ENCODE measurements around the gene MEGF10. TPM values are rescaled to one million over a fixed set of nuclear protein-coding genes. Genes with fewer than 3 reads are reported as not detected.
"Not testable (repeated sequence)": the region's sequence is repeated elsewhere in the genome, so short reads cannot be mapped to it uniquely, and the experiment has no call there.

Gene MEGF10
- polyA plus RNA-seq (ENCODE audit: insufficient read length in 4 of 4): under 1 TPM; 0.65 to 0.92 (median 0.84) TPM

DNA sequence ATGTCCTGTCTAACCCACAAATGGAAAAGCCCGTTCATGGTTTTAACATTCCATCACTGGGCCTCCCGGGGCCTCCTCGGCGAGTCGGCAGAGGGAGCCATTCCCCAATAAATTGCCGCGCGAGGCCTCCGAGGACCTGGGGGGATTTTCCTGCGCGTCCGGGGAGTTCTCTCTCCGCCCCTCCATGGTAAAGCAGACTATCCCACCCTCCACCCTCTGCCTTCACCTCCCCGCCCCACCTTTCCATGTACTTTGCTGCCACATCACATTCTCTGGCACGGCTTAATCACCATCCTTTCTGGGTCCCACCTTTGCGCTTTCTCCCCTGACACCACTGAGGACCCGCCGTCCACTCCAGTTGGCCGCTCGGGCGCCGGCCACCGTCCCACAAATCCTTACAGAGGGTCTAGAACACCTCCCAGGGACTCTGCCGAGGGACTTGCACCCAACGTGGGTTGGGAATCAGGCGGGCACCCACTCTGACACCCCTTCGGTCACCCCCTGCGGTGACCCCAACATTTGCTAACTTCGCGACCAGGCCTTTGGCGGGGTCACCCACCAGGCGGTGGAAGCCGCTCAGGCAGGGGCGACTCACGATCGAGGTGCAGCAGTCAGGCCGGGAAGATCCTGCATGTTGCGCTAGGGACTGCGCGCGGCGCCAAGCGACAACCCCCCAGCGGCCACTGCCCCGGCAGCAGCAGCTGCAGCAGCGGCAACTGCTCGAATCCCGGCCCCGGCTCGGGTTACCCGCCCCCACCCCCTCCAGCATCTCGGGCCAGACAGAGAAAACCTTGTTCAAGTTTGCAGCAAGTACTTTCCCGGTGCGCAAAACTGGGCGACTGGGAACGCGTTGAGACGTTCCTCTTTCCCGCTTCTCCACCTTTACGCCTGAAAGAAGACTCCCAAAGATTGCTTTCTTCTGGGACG lies at the start of gene MEGF10:
Gene MEGF10, plus strand, starts transcription at position 778 of the 927 bp plus-strand sequence. CDS start 40,513 bp downstream, outside the sequence.
- DNase-seq (ENCODE audit: low read depth in 4 of 4, low spot score in 2 of 4): peak in 3 of 4 donors; percentile 41 to 46 (median 43)

DNA sequence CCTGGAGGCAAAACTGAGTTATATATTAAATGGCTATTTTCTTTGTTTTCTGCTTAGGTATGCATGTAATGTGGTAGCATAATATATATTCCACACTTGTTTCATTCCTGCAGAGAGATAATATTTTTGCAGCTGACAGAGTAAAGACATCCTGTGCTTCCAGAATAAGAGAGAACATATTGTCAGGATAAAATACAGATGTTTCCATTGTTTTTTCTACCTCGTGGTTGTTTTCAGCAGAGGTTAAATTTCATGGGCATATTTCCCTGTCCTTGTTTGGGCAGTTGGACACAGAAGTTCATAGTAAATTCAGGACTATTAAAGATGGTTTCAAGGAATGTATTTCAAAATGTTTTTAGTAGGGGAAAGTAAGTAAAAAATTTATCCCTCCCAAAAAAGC lies 47.6 kb upstream of the MEGF10 start:
- no peak for DNase-seq (ENCODE audit: low read depth in 4 of 4, low spot score in 2 of 4)

DNA sequence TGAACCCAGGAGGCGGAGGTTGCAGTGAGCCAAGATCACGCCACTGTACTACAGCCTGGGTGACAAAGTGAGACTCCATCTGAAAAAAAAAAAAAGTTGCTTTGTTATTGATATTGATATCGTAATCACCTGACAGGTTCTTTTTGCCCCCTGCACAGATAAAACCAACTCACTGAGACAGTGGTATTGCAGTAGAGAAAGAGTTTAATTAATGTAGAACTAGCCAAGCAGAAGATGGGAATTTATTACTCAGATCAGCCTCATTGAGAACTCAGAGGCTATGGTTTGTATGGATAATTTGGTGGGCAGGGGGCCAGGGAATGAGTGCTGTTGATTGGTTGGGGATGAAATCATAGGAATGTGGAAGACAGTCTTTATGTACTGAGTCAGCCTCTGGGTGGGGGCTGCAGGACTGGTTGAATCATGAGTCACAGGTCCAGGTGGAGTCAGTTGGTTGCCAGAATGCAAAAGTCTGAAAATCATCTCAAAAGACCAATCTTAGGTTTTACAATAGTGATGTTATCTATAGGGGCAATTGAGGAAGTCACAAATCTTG lies 35.8 kb upstream of the MEGF10 start:
- DNase-seq (ENCODE audit: low read depth in 4 of 4, low spot score in 2 of 4): no peak

DNA sequence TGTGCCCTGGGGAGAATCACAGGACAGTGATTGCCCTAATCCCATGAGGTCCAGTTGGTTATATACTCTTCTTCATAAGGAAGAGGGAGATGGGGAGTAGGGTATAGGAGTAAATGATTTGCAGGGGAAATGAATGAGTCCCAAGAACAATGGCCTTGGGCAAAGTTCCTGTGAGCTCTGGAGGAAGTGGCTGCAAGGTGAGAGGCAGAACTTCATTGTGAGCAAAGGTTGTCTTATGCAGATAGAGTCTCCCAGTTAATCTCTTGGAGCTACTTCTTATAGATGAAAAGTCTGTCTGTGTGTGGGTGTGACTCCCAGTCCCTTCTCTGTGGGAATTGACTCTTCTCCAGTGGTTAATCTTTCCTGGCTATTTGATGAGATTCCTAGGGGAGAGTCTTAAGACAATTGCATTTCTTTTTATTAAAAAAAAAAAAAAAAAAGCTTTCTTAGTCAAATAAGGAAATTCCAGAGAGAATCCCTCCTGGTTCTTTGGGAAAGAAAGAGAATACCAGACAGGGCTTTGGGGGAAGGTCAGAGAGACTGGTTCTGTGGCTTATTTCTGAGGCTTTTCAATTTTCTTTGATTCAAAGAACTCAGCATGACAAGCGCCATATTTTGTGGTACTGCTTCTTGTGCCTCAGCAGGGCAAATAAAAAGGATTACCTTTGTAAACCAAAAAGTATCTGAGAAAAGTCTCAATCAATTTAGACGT lies 33.6 kb upstream of the MEGF10 start:
- no peak for DNase-seq (ENCODE audit: low read depth in 4 of 4, low spot score in 2 of 4)

DNA sequence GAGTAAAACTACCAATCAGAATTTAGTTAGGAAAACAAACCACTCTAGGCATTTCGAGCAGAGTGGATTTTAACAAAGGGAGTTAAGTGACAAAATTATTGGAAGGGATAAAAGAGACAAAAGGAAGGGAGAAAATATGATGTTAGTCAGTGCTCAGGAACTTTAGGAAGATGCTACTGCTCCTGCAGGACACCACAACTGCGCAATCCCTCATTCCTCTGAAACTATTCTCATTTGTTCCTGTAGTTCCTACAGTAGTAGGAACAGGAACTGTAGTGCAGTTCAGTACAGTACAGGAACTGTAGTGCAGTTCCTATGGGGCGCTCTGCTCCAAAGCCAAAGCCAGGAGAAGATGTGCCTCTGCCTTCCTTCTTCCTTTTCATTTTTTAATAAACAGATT lies 29.9 kb upstream of the MEGF10 start:
- no peak for DNase-seq (ENCODE audit: low read depth in 4 of 4, low spot score in 2 of 4)

DNA sequence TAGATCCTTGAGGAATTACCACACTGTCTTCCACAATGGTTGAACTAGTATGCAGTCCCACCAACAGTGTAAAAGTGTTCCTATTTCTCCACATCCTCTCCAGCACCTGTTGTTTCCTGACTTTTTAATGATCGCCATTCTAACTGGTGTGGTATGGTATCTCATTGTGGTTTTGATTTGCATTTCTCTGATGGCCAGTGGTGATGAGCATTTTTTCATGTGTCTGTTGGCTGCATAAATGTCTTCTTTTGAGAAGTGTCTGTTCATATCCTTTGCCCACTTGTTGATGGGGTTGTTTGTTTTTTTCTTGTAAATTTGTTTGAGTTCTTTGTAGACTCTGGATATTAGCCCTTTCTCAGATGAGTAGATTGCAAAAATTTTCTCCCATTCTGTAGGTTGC lies 25.1 kb upstream of the MEGF10 start:
- DNase-seq (ENCODE audit: low read depth in 4 of 4, low spot score in 2 of 4): not testable (repeated sequence)

DNA sequence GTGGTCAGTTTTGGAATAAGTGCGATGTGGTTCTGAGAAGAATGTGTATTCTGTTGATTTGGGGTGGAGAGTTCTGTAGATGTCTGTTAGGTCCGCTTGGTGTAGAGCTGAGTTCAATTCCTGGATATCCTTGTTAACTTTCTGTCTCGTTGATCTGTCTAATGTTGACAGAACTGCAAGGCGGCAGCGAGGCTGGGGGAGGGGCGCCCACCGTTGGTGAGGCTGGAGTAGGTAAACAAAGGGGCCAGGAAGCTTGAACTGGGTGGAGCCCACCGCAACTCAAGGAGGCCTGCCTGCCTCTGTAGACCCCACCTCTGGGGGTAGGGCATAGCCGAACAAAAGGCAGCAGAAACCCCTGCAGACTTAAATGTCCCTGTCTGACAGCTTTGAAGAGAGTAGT lies 22.3 kb upstream of the MEGF10 start:
- DNase-seq (ENCODE audit: low read depth in 4 of 4, low spot score in 2 of 4): not testable (repeated sequence)

DNA sequence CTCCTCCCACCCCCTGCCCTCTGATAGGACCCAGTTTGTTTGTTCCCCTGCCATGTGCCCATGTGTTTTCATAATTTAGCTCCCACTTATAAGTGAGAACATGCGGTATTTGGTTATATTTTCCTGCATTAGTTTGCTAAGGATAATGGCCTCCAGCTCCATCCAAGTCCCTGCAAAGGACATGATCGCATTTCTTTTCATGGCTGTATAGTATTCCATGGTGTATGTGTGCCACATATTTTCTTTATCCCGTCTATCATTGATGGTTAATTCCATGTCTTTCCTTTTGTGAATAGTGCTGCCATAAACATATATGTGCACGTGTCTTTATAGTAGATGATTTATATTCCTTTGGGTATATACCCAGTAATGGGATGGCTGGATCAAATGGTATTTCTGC lies 19.9 kb upstream of the MEGF10 start:
- DNase-seq (ENCODE audit: low read depth in 4 of 4, low spot score in 2 of 4): not testable (repeated sequence)

DNA sequence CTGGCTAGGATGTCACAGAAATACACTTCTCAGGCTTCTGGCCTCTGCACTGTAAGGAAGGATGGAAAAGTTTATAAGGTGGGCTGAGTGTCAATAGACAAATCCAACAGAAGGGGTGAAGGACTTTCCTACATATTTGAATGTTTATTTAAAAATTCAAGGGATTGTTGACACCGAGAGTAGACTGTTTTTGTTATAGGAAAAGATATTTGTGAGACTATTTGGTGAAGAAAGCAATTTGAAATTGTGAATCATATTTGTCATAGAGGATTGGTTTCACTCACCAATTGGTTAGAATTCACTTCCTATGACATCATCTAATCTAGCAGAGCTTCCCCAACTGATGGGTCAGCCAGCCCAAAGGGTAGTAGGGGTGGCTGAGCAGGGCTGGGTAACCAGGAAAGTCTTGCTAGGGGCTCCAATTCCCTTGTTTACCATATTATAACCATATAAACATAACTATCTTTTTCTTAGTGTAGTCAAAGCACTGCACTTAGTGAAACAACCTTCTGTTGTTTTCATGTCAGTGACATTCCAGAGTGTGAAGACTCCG lies 14.9 kb upstream of the MEGF10 start:
- DNase-seq (ENCODE audit: low read depth in 4 of 4, low spot score in 2 of 4): no peak

DNA sequence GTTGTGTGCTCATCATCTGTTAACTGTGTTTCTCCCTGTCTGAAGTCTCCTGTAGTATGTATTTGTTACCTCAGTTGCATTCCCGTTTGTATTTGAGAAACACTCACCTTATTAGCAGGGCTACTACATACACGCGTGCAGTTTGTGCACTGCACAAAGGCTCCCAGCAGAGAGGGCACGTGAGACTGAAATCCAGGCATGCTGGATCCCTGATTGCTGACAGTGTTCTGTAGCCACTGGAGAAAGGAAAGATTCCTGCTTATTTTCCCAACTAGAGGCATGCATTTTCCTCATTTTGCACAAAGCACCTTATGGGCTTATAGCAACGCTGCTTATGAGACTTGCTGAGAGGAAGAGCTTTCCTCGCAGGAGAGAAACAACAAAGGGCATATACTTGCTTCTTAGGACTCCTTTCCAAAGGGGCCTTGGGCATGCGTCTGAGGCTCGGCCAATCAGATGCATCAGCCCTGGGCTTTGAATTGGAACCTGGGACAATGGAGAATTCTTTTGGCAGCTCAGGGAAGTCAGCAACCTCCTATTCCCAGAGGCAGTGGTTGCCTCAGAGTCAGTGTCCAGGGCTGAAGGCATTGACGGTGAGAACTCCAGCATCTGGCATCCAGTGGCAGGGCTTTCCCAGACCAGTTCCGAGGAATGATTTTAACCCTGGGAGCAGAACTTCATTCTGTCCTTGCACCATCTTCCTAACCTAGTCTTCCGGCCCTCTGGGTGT lies 9.9 kb upstream of the MEGF10 start:
- no peak for DNase-seq (ENCODE audit: low read depth in 4 of 4, low spot score in 2 of 4)

DNA sequence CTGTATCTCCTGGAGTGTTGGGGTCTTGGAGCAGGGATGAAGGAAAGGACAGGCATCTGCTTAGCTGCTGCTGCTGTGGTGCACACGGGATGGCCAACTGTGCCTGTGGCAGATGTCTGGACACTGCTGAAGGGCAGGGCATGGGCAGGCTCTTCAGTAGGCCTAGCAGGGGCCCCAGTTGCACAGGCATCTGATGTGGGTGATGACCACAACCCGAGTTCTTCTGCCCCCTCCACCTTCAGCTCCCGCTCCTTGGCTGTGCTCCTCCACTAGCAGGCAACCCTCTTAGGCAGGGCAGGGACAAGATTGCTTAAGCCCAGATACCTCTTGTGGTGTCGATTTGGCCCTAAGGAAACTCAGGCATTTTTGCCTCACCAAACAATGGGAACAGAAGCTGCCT lies 9.0 kb upstream of the MEGF10 start:
- DNase-seq (ENCODE audit: low read depth in 4 of 4, low spot score in 2 of 4): no peak

DNA sequence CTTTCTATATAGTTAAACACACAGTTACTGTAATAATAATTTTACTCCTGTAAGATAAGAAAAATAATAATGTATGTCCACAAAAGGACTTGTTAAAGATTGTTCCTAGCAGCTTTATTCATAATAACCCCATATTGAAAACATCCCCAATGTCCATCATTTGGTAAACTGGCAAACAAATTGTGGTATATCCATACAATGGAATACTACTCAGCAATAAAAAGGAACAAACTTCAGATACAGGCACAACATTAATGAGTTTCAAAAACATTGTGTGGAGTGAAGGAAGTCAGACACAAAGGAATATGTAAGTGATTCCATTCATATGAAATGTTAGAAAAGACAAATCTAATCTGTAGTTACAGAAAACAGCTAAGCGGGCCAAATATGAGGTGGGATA lies 1.9 kb upstream of the MEGF10 start:
- DNase-seq (ENCODE audit: low read depth in 4 of 4, low spot score in 2 of 4): no peak

DNA sequence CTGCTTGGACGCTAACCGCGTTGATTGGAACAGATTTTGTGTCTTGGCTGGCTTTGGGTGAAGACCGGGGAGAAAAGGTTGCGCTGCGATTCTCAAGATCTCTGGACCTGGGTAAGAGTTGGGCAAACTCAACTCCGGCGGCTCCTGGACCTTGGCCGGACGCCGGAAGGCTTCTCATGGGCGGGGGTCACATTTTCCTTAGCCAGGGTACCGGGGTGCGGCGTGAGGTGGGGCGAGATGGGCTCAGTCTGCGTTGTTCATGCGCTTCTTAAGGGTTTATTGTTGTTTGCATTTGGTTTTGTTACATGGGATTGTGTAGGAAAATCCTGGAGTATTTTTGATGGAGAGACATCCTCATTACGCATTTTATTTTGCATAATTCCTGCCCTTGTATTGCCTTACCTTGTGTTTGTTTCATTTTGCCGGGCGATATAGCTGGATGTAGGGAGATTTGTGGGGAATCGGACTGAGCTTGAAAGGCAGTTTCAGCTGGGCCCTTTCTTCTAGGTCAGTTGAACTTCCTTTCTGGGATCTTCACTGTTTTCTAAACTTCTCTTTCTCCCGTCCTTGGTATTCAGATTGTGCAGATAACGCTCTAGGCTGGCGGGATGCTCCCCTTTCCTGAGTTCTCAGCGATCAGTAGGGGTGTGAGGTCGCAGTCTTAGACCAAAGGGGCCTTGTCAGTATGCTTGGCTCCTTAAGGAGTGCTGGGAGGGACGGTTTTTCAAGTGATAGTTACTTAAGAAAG lies 524 bp downstream of the MEGF10 start:
- peak in 1 of 4 donors; percentile 7 for DNase-seq (ENCODE audit: low read depth in 4 of 4, low spot score in 2 of 4)

DNA sequence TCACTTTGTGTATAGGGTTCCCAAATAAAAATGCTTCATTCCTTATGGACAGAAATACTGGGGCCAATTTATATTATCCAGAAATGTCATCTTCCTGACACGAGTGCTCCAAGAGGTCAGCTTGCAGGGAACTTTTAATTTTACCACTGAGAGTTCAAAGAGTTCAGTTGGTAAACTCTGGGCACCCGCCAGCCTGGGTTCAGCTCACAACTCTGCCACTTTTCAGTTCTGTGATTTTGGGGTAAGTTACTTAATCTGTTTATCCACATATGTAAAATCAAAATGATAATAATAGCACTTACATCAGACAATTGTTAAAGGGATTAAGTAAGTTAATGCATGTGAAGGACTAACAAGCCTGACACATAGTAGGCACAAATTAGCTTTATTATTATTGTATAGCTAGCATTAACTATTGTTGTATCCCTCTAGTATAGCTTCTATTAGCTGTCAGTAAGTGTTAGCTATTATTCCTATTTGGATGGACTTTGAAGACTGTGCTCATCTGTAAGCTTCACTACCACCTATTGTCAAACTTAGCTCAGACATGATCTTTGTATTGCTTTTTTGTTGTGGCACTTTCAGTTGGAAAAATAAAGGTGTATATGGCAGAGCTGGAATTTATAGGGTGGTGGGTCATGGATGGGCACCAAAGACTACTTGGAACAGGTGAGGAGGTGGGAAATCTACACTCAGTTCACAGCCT lies 1.6 kb downstream of the MEGF10 start:
- no peak for DNase-seq (ENCODE audit: low read depth in 4 of 4, low spot score in 2 of 4)

DNA sequence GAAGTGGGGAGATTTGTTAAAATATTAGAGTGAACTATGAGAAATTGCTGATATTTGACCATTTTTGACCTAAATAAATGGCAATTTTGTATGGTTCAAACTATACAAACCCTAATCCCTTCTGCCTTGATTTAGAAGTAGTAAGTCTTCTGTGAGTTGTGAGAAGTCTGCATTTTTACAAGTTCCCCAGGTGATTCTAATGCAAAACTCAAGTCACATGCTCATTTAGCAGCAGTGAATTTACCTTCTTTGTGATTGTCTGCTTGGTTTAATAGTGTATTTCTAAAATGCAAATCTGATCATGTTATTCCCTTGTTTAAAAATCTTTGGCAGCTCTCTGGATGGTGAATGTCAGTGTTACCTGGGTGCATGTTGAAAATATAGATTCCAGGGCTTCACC lies 2.8 kb downstream of the MEGF10 start:
- no peak for DNase-seq (ENCODE audit: low read depth in 4 of 4, low spot score in 2 of 4)

DNA sequence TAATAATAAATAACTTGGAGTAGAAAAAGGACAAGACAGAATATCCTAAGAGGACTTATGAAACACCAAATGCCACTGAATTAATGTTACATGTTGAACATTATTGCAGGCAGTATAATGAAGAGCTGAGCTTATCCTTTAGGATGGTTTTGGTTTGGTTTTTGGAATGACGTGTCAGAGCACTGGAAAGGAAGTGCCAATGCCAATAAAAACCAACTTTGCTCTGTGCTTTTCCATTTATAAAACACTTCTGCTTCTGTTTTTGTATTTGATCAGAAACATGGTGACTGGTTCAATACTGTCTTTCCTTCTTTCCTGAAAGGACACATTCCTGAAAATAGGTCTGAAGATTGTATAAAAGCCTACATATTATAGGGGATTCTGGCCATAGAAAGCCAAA lies 4.2 kb downstream of the MEGF10 start:
- DNase-seq (ENCODE audit: low read depth in 4 of 4, low spot score in 2 of 4): no peak

DNA sequence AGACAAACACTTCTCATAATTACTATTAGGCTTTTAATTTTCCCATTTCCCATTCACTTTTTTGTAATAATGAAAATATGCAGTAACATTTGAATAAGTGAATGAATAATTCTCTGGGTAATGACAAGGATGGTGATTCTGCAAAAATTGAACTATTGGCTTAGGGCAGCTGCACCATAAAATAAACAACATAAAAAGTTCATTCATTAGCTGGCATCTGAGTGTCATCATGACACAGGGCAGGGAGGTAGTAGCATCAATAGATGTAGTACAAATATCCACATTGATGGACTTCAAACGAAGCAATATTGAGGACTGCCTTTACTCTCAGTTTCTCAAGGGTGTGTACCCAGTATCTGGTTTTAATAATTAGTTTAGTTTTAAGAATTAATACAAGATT lies 4.9 kb downstream of the MEGF10 start:
- DNase-seq (ENCODE audit: low read depth in 4 of 4, low spot score in 2 of 4): no peak

DNA sequence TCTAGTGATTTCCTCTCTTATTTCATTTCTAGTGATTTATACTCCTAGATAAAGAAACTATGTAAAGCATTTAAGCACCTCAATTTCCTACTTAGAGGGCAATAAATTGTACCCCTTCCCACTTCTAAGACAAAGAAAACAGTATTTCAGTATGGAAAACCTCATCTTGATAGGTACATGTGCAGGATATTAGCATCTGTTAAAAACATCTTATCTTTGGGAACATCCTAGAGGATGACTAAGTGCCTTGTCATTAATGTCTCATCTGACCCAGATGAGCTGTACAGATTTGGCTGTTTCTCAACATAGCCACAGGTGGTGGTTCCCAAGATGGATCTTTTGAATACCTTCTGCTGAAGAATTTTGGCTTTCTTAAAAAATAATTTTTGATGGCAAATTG lies 5.7 kb downstream of the MEGF10 start:
- no peak for DNase-seq (ENCODE audit: low read depth in 4 of 4, low spot score in 2 of 4)

DNA sequence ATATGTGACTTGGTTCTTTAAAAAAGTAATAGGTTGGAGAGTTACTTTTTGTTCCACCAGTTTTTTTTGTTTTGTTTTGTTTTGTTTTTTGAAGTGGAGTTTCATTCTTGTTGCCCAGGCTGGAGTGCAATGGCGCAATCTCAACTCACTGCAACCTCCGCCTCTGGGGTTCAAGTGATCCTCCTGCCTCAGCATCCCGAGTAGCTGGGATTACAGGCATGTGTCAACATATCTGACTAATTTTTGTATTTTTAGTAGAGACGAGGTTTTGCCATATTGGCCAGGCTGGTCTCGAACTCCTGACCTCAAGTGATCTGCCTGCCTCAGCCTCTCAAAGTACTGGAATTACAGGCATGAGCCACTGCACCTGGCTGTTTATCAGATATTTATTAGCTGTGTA lies 6.3 kb downstream of the MEGF10 start:
- DNase-seq (ENCODE audit: low read depth in 4 of 4, low spot score in 2 of 4): not testable (repeated sequence)

Measured in left renal cortex interstitium (tissue), 4 donors.